ENCODE data around the gene SORCS2.
A peak's percentile ranks its signal among the peaks of the same experiment; 100 is the strongest.

Gene SORCS2

DNA sequence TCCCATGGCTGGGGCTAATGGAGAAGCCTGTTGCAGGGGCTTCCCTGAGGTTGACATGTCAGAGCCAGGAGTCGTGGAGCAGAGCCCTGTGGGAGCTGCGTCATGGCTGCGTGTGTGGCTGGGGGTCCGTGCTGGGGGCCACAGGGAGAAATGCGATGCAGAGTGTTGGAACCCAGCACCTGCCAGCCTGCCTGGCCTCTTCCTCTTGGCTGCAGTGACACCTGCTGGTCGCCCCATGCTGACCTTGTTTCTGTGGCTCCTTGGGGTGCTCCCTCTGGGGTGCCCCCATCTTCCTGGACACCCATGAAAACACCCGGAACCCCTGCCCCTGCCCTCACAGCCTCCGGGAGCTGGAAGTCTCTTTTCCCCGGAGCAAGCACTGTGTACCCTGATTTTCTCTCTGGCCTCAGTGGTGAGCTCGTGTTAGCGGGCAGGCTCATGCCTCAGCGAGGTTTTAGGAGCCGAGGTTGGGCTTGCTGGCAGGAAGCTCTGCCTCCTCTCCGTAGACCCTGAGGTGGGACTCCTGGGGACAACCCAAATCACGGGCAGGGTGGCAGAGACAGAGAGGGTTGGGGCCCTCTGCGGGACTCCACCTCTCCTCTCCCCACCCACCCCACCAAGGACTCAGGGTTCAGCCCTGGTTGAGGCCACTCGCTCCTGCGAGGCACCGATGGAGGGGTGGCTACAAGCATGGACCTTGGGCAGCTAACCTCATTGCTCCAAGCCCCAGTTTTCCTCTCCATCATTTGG lies 103.7 kb downstream of the SORCS2 start:
- Histone ChIP-seq H3K9ac (ENCODE audit: low read depth, low read length) (no peak overlapping the region), H3K4me1 (ENCODE audit: insufficient read depth, low read length) (no peaks in the 10 kb centered on the region), H3K79me2 (ENCODE audit: insufficient read depth, low read length) (no peaks in the 10 kb centered on the region), H3K9me3 (ENCODE audit: insufficient read depth, low read length, severe bottlenecking) (no peaks in the 10 kb centered on the region), H3K36me3 (ENCODE audit: insufficient read depth, low read length) (no peaks in the 10 kb centered on the region), H3K27ac (ENCODE audit: low read length) (no peak overlapping the region), H3K4me2 (ENCODE audit: insufficient read depth, low read length) (no peak overlapping the region), H3K4me3 (ENCODE audit: low read depth in 1 of 2, low read length in 2 of 2) (no peak overlapping the region), H4K20me1 (ENCODE audit: insufficient read depth, low read length) (no peaks in the 10 kb centered on the region), H3K27me3 (ENCODE audit: insufficient read depth, low read length, poor library complexity) (no peaks in the 10 kb centered on the region), H2AFZ (ENCODE audit: low read depth, low read length) (no peak overlapping the region)
- ATAC-seq (ENCODE audit: insufficient read depth, low read depth) (0 out of 3 replicates have a peak, but pooled peaks have one; percentile 48), DNase-seq (peak; percentile 16)
- TF ChIP-seq CTCF (IDR thresholded peaks at IDR 0.05; ENCODE audit: borderline replicate concordance, extremely low read depth, low read length, poor library complexity, severe bottlenecking) = peak; percentile 51
- no peak for TF ChIP-seq EZH2 (IDR thresholded peaks at IDR 0.05; ENCODE audit: borderline replicate concordance, low read depth, low read length, severe bottlenecking)

- no peak overlapping the region for H3K4me2 ChIP-seq (ENCODE audit: insufficient read depth, low read length)
- no peak overlapping the region for H2AFZ ChIP-seq (ENCODE audit: low read depth, low read length)
- H3K9me3 ChIP-seq (ENCODE audit: insufficient read depth, low read length, severe bottlenecking) = no peaks in the 10 kb centered on the region
- DNase-seq (no peak), ATAC-seq (ENCODE audit: insufficient read depth, low read depth) (no peak)
- no peak overlapping the region for H3K4me3 ChIP-seq (ENCODE audit: low read depth in 1 of 2, low read length in 2 of 2)
- TF ChIP-seq EZH2 (IDR thresholded peaks at IDR 0.05; ENCODE audit: borderline replicate concordance, low read depth, low read length, severe bottlenecking) (no peak), CTCF (IDR thresholded peaks at IDR 0.05; ENCODE audit: borderline replicate concordance, extremely low read depth, low read length, poor library complexity, severe bottlenecking) (no peak)
- H3K27me3 ChIP-seq (ENCODE audit: insufficient read depth, low read length, poor library complexity) = peaks cover under 1% of the 10 kb centered on the region
- H3K79me2 ChIP-seq (ENCODE audit: insufficient read depth, low read length) = no peaks in the 10 kb centered on the region
- no peak overlapping the region for H3K9ac ChIP-seq (ENCODE audit: low read depth, low read length)
- no peaks in the 10 kb centered on the region for H4K20me1 ChIP-seq (ENCODE audit: insufficient read depth, low read length)
- H3K4me1 ChIP-seq (ENCODE audit: insufficient read depth, low read length) = no peaks in the 10 kb centered on the region
- no peak overlapping the region for H3K27ac ChIP-seq (ENCODE audit: low read length)
- H3K36me3 ChIP-seq (ENCODE audit: insufficient read depth, low read length) = no peaks in the 10 kb centered on the region
Observed at GRCh38 chr4:7296661-7297335, 104.5 kb downstream of the SORCS2 start.

GRCh38 chr4:7297374-7297773 lies 105.0 kb downstream of the SORCS2 start:
- no peaks in the 10 kb centered on the region for H3K79me2 ChIP-seq (ENCODE audit: insufficient read depth, low read length)
- H3K4me2 ChIP-seq (ENCODE audit: insufficient read depth, low read length) = no peak overlapping the region
- H3K4me1 ChIP-seq (ENCODE audit: insufficient read depth, low read length) = no peaks in the 10 kb centered on the region
- H4K20me1 ChIP-seq (ENCODE audit: insufficient read depth, low read length) = no peaks in the 10 kb centered on the region
- ATAC-seq (ENCODE audit: insufficient read depth, low read depth) (no peak), DNase-seq (no peak)
- no peak for TF ChIP-seq EZH2 (IDR thresholded peaks at IDR 0.05; ENCODE audit: borderline replicate concordance, low read depth, low read length, severe bottlenecking)
- TF ChIP-seq CTCF (IDR thresholded peaks at IDR 0.05; ENCODE audit: borderline replicate concordance, extremely low read depth, low read length, poor library complexity, severe bottlenecking) = no peak
- no peak overlapping the region for H3K4me3 ChIP-seq (ENCODE audit: low read depth in 1 of 2, low read length in 2 of 2)
- peaks cover 6% of the 10 kb centered on the region for H3K27me3 ChIP-seq (ENCODE audit: insufficient read depth, low read length, poor library complexity)
- H3K36me3 ChIP-seq (ENCODE audit: insufficient read depth, low read length) = no peaks in the 10 kb centered on the region
- H3K9me3 ChIP-seq (ENCODE audit: insufficient read depth, low read length, severe bottlenecking) = no peaks in the 10 kb centered on the region
- no peak overlapping the region for H3K27ac ChIP-seq (ENCODE audit: low read length)
- no peak overlapping the region for H2AFZ ChIP-seq (ENCODE audit: low read depth, low read length)
- no peak overlapping the region for H3K9ac ChIP-seq (ENCODE audit: low read depth, low read length)
